HG03135 (cell line): ENCODE data around the gene LTA.
"Not testable (repeated sequence)": the region's sequence is repeated elsewhere in the genome, so short reads cannot be mapped to it uniquely, and the experiment has no call there.

Experiments used
- ATAC-seq: cut with Tn5 transposase; IDR thresholded peaks from one replicate; pipeline ENCODE4 v1.9.1; 2021; ENCODE audit warnings: mild to moderate bottlenecking, moderate library complexity; ENCODE audit not compliant: unreplicated experiment

LTA gene

GRCh38 chr6:31586008-31586407, 13.9 kb downstream of the LTA start, which contains the start of gene LST1:
LST1 (plus strand) TSS chr6:31586277; CDS start chr6:31587300, 1,023 bp downstream.
- no peak for ATAC-seq

- ATAC-seq: no peak
Observed at GRCh38 chr6:31586599-31587281, 14.7 kb downstream of the LTA start.

DNA sequence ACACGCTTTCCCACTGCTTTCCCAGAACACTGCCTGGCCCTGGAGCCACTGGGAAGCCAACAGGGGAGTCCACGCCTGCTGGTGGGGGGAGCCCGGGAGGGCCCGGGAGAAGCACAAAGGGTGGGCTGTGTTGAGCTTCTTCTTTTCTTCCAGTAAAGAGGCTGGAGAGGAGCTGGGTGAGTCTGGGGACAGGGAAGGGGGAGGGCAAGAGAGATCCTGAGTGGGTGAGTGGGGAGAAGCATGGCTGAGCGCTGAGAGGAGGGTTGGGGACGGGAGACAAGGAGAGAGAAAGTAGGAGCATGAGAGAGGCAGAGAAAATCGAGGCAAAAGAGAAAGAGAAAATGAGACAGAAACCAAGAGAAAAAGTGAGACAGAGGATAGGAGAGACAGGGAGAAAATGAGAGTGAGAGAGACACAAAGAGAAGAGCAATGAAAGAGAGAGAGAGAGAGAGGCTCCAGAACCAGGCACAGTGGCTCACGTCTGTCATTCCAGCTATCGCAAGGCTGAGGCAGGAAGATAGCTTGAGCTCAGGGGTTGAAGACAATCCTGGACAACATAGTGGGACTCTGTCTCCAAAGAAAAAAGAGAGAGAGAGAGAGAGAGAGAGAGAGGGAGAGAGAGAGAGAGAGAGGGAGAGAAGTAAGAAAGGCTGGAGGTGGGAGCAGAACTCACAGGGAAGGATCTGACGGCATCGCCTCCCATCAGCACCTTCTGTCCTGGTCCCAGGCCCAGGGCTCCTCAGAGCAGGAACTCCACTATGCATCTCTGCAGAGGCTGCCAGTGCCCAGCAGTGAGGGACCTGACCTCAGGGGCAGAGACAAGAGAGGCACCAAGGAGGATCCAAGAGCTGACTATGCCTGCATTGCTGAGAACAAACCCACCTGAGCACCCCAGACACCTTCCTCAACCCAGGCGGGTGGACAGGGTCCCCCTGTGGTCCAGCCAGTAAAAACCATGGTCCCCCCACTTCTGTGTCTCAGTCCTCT, 16.0 kb downstream of the LTA start:
- no peak for ATAC-seq

- no peak for ATAC-seq
Observed at GRCh38 chr6:31588871-31589650, 17.0 kb downstream of the LTA start.

DNA sequence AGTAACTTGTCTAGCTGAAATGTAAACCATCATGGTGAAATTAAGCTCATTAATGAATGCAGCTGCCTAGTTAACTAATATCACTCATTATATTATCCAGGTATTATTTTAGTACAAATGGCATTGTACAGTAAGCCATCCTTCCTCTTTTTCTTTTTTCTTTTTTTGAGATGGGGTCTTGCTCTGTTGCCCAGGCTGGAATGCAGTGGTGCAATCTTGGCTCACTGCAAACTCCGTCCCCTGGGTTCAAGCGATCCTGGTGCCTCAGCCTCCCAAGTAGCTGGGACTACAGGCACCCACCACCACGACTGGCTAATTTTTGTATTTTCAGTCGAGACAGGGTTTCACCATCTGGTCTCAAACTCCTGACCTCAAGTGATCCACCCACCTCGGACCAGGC, 18.6 kb downstream of the LTA start:
- not testable (repeated sequence) for ATAC-seq

GRCh38 chr6:31592396-31592771, 20.3 kb downstream of the LTA start:
- ATAC-seq: no peak

DNA sequence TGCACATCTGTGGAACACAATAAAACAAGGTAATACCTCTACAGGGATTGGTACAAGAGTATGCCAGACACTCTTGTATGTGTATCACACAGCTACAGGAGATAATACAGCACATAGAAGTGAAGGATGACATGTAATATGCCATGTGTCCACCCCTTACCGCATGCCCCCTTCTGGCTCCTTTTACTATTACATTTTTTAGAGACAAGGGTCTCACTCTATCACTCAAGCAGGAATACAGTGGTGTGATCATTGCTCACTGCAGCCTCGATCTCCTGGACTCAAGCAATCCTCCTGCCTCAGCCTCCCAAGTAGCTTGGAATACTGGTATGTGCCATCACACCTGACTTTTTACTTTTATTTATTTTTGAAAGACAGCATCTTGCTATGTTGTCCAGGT, 24.9 kb downstream of the LTA start:
- ATAC-seq: no peak

- no peak for ATAC-seq
Observed at GRCh38 chr6:31607317-31607716, 35.2 kb downstream of the LTA start.

- ATAC-seq: no peak
Observed at GRCh38 chr6:31609519-31610406, 37.7 kb downstream of the LTA start.

DNA sequence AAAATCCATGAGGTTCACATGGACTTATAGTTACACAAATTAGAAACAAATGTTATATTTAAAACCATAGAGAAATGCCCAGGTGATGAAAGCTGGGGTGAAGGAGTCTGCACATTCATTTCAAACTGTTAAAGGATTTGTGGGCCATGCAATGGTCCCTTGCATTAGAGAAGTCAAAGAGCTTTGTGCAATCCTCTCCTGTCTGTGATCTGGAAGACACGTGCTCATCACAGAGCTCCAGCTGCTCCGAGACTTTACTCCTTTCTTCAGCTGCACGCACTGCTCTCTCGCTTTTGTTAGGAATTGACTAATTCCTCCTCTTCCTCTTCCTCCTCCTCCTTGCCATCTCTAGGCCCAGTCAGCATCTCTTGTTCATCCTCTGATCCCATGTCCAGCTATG, 38.9 kb downstream of the LTA start:
- ATAC-seq: no peak

GRCh38 chr6:31614075-31614619, 42.1 kb downstream of the LTA start:
- no peak for ATAC-seq

DNA sequence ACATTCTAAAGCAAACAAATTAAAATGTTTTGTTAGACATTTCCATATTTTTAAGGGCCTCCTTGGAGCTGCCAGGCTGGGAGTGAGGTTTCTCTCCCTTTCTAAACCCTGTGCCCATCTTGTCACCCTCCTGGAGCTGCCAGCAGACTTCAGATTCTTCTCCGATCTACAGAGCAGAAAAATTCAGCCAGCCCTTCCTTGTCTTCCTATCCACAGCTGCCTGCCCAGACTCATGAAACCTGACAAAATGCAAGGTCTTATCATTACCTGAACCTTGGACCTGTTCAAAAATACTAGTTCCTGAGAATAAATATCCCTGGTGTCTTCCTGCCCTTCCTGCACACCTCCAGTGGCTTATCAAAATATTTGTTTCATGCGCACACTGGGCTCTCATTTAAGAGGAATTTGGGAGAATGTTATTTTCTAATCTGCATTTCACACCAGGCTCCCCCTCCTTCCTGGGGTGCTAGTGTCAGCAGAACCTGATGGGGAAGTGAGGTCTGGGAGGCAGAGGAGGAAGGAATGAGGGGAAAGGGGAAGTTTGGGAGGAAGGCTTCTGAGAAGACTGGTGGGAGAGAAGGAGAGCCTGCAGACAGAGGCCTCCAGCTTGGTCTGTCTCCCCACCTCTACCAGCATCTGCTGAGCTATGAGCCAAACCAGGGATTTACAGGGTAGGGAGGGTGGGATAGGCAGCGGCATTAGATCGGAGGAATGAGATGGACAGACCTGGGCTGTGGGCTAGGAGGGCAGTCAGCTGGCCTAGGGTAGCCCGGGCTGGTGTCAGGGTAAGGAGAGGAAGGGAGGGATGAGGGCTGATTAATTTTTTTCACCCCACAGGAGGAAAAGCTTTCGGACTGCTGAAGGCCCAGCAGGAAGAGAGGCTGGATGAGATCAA, 42.8 kb downstream of the LTA start, which contains the start of gene AIF1:
Gene AIF1 (plus strand): TSS at position 551 of the 895 bp plus-strand sequence. CDS start 96 bp downstream, at position 647.
- ATAC-seq: no peak

DNA sequence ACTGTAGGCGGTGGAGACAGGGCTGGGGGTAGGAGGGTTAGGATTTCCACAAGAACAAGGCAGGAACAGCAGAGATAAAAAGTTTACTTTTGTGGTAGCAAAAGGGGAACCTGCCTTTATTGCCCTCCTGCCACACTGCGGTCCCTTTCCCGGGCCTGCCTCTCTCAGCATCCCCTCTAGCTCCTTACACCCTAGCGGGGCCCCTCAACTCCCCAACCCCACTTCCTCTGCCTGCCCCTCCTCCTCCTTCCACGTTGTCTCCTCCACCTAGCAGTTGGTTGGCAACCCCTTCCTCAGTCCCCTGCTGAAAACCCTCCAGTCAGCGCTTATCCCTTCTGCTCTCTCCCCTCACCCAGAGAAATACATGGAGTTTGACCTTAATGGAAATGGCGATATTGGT, 43.7 kb downstream of the LTA start:
- ATAC-seq: no peak

DNA sequence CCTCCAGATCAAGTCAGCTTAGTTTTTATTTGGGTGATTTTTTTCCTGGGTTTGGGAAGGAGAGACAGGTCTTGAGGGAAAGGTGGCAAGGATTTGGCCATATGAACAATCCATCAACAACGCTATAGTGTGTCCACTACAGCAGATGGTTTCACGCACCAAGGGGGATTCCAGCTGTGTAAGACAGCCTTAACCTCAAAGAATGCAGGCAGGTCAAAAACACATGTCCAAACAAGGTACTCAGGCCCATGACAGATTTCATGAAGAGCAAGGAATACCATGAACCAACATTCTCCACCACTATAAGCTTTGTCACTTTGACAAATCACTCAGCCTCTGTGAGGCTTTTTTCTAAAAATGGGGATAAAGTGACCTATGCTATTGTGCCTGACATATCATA, 44.9 kb downstream of the LTA start:
- no peak for ATAC-seq

GRCh38 chr6:31619805-31620585, 47.9 kb downstream of the LTA start:
- peak; percentile 76 for ATAC-seq

DNA sequence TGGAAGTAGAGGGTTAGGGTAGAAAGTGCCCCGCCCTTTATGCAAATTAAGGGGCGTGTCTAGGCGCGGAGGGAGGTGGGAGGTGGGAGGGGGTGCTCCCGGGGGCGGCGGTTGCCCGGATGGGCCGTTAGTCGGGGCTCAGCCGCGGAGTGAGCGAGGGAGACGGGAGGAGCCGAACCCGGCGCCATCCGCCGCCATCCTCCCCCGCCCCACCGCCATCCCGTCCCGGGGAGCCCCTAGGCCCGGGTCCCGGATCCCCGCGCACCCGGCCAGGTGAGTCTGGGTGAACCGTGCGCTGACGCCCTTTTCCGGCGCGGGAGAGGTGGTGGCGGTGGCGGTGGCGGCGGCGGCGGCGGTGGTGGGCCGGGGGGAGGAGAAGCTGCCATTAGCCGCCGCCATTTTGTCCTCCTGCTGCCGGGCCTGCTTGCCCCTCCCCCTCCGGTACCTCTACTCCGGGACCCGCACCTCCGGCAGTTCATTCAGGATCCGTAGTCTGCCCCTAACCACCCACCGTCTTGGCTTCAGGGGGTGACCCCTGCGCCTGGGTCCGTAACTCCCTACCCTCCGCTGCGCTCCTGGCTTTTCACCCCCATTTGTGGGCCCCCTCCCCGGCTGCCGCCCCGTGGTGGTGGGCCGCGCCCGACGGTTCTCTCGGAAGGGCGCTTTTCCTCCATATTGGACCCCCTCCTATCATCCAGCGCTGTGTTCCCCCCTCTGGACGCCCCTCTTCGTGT, 48.7 kb downstream of the LTA start, which contains the start of gene PRRC2A:
Gene PRRC2A (plus strand): TSS at position 130 of the 734 bp plus-strand sequence. CDS start 2,075 bp downstream, outside the sequence.
- peak; percentile 24 for ATAC-seq

DNA sequence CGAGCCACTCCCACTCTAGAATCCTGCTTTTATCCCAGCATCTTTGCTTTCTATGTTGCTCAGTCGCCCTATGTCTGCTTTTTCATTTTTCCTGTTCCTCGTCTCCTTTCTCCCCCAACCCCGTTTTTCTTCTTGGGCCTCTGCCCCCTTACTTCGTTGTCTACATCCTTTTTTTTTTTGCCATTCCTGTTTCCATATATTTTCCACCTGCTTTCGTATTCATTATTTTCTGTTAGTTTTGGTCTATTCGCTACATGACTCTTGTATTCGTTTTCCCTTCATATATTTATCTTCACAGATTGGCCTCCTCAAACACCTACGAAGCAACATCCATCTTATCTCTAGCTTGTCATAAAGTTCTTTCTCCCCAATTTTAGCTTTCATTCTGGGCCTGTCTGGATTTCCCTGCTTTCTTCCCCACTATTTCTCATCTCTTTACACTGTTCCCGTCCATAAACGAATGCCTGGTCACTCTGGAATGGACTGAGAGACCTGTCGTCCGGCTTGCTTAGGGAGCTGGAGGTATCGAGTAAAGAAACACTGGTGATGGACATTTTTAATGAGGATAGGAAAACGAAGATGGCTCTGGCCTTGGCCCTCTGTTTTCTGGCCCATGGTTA, 49.3 kb downstream of the LTA start:
- ATAC-seq: no peak
